Fibroblast of skin of right biceps (primary cell): ENCODE data around the gene TENT5A.

Experiments
- DNase-seq: peaks from one replicate; pipeline ENCODE4 v3.0.0-alpha.2; 2013

Gene TENT5A

GRCh38 chr6:81700414-81700813, 52.1 kb downstream of the TENT5A start:
- DNase-seq: no peak

- peak; percentile 37 for DNase-seq
Observed at GRCh38 chr6:81697559-81697958, 54.9 kb downstream of the TENT5A start.

- DNase-seq: no peak
Observed at GRCh38 chr6:81696524-81696923, 56.0 kb downstream of the TENT5A start.
